HUDEP-2 (cell line): ENCODE results near the gene NOC4L.

Experiments used
- DNase-seq, 76 experiments: peaks; one replicate each; lab custom pipeline; 2025; ENCODE audit not compliant: unreplicated experiment in 76 of 76; lab: John Stamatoyannopoulos, UW

The NOC4L gene

GRCh38 chr12:132178801-132179401, 34.6 kb downstream of the NOC4L start:
- no peak for DNase-seq

GRCh38 chr12:132179431-132180362, 35.4 kb downstream of the NOC4L start:
- no peak for DNase-seq

GRCh38 chr12:132180648-132181546, 36.6 kb downstream of the NOC4L start:
- DNase-seq, result no peak

DNA sequence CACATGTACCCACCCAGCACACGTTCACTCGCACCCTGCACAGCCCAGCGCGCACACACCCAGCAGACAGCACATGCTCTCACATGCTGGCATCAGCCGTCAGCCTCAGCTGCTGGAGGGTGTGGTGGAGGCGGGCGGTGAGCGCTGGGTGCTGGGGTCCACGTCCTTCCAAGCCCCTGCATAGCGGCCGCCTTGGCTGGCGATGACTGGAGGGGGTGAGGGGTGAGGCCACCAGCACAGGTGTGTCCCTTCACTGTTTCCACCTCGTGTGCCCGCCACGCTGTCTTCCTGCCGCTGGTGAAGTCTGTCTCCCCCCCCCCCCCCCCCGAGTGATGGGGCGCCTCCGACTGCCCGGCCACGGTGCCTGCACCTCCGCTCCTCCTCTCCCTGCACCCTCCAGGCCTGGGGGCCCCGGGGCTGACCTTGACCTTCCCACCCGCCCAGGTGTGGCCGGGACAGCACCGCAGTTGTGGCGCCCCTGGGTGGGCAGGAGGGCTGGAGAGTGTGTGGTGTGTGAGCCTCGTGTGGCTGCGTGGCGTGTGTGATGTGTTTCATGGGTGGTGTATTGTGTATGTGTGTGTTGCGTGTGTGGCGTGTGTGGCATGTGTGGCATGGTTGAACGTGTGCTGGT, 37.4 kb downstream of the NOC4L start:
- no peak for DNase-seq

GRCh38 chr12:132182206-132182710, 38.0 kb downstream of the NOC4L start:
- DNase-seq, result no peak

- no peak for DNase-seq
Observed at GRCh38 chr12:132182711-132183365, 38.6 kb downstream of the NOC4L start.

DNA sequence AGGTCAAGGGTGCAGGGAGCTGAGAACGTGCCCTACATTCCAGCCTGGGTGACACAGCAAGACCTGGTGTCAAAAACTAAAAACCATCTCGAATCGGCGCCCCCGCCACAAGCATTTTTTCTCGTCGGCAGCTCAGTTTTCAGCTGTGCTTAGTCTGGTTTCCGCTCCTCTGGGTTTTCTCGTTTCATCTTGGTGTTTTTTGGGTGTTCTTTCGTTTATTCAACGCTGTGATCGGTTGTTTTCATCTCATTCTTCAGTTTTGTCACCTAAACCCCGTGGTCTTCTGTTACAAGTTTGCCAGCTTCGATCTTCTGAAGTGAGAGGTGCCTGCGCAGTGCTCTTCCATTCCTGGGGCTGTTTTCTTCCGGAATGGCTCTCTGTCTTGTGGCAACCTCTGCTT, 41.4 kb downstream of the NOC4L start:
- no peak for DNase-seq

DNA sequence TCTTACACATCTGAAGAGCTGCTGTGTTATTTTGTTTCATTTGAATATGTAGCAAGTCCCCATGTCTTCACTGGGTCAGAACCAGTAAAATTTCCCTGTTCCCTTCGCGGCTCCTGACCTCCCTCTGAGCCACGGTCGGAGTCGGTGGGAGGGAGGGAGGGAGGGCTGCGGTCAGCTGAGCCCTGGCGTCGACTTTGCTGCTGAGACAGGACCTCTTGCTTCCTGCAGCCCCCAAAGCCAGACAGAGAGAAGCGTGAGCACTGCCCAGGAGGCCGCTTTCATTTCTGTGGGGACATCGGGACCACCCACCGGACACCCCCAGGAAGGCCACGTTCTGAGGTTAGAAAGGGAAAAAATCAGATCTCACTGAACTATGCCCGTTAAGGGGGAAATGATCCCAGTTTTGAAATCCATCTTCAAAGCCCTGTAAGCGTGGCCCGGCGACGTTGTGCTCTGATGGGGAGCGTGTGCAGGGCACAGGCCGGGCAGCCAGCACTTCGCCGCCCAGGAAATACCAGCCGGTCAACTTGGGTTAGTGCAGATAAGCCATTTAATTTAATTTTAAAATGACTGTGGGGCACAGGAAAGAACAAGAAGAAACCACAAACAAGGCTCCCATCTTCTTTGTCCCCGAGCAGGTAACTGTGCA, 42.1 kb downstream of the NOC4L start:
- no peak for DNase-seq

DNA sequence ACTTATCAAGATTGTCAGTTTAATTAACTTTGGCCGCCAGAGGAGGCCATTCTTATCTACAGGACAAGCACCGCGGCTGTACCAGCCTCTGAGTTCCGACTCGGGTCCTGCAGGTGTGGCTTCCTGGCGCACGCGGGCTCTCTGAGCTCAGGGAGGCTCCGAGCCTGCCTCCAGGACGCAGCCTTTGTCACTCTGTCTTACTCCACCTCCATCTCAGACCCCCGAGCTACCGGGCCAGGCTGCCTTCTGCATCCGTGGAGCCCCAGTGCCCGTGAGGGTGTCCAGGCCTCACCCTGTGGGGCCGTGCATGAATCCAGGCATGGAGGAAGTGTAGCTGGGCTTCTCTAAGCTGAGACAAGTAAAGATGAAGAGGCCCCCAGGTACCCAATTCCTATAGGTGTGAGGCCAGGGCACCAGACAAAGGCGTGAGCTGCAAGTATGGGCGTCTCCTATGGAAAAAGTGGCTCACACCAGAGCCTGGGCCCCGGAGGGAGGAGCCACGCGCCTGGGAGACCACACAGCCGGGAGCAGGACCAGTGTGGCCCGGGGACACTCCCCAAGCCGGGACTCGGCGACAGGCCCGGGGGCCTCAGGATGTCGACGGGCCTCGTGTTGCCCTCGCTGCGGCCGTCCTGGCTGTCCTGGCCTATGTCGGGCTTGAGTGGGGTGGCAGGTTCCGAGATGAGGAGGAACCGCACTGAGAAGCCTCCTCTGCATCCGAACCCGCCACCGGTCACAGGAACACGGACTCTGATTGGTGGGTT, 42.8 kb downstream of the NOC4L start:
- no peak for DNase-seq

GRCh38 chr12:132187646-132188450, 43.6 kb downstream of the NOC4L start:
- no peak for DNase-seq

- no peak for DNase-seq
Observed at GRCh38 chr12:132188451-132188901, 44.2 kb downstream of the NOC4L start.

GRCh38 chr12:132188916-132189325, 44.7 kb downstream of the NOC4L start:
- DNase-seq, result no peak

- peak in 75 of 76 experiments; percentile 30 to 94 (median 86) for DNase-seq
Observed at GRCh38 chr12:132189378-132190011, 45.2 kb downstream of the NOC4L start.

- peak in 1 of 76 experiments; percentile 67 for DNase-seq
Observed at GRCh38 chr12:132190012-132190755, 45.9 kb downstream of the NOC4L start.

DNA sequence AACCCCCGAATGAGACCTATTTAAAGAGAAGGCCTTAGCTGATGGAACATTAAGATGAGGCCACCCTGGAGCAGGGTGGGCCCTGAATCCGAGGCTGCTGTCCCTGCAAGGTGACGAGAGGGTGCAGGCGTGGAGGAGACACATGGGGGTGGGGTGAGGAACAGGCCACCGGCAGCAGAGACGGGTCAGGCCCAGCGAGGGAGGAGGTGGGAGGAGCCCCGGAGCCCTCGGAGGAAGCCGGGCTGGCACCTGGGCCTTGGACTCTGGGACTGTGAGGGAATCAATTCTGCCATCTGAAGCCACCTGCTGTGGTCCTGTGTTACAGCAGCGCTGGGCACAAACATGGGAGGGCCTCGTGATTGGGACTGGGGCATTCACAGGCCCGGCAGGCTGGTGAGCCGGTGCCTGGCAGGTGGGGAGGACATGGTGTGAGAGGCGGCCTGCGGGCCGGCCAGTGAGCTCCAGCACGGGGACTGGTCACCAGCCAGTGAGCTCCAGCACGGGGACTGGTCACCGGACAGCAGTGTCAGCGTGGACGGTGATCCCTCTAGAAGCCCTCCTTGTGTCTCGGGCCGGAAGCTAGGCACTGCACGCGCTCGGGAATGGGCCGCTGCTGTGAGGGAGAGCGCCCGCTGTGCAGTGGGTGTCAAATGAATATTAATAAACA, 46.7 kb downstream of the NOC4L start:
- no peak for DNase-seq
